ENCODE data around the gene FAM234B.
"Not testable (repeated sequence)": the region's sequence is repeated elsewhere in the genome, so short reads cannot be mapped to it uniquely, and the experiment has no call there.

The FAM234B gene

DNA sequence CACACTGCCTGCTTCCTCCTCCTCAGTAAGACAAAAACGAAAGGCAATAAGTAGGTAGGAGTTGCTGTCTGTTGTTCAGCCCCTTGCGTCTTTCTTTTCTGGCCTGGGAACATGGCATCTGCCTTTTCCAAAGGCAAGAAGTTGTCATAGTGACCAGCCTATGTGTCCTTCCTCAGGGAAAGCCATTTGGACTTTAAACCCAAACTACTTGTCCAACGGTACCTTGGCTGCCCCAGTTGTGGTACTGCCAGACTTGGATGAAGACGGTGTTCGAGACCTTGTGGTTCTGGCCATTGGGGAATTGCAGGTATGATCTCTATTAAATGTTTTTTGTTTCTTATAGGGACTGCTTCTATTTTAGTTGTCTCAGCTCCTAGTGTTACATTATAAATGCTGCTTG, 18.5 kb downstream of the FAM234B start:
- DNase-seq, result no peak

DNA sequence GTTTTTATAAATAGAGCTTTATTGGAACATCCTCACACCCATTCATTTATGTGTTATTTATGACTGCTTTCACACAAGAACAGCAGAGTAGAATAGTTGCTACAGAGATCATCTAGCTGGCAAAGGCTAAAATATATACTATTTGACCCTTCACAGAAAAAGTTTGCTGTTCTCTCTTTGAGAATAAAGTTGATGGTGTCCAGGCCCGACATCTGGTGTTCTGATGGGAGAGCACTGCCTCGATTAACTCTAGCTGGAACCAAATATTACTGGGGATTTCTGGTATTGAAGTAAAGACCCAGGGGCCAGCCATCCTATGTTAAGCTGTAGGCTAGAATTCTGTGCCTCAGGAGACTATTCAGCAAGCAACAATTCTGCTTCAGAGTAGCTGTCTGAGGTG, 21.8 kb downstream of the FAM234B start:
- no peak for DNase-seq

DNA sequence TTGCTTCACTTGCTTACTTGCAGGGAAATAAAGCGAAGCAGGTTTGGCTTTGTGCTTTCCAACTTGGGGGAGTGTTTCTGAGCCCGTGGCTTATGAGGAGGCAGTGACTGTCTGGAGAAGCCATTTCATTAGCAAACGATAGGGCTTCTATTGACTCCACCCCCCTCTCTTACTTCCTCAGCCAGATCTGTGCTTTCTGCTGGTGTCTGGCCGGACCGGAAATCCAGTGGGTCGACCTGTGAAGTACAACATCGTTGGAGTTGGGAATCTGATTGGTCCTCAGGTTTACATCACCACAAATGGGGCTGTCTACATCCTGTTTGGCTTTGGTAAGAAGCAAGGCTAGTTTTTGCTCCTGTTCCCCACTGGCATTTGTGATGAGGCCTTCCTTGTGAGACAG, 22.3 kb downstream of the FAM234B start:
- no peak for DNase-seq

DNA sequence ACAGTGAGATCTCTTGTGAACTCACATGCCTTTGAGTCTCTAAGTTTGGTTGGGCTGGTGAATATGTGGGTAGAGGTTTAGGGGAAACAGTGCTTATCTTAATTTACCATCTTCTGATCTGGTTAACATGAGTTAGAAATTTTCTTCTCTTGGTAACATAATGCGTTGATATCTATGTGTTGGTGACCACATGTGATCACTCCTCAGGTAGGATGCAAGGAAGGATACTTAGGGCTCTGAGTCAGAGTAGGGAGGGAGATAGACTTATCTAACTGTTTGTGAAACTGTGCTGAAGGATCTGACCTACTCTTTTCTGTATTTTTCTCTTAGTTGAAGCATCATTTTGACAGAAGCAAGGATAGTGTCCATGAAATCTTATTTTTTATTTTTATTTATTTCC, 23.1 kb downstream of the FAM234B start:
- DNase-seq, result no peak

DNA sequence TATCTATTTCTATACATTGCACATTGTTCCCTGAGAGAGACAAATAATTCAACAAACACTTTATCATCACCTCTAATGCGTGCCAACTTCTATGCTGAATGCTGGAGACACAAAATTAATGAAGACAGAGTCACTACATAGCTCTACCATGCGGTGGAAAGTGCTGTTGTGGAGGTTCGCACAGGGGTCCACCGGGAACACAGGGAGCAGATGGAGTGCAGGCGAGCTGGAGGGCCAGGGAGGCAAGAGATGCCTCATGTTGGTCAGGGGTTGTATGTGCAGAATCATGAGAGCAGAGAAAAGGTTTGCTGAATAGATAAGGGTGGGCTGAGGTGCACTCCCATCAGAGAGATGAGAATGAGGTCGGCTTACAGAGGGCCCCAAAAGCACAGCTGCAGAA, 25.2 kb downstream of the FAM234B start:
- DNase-seq, result no peak

DNA sequence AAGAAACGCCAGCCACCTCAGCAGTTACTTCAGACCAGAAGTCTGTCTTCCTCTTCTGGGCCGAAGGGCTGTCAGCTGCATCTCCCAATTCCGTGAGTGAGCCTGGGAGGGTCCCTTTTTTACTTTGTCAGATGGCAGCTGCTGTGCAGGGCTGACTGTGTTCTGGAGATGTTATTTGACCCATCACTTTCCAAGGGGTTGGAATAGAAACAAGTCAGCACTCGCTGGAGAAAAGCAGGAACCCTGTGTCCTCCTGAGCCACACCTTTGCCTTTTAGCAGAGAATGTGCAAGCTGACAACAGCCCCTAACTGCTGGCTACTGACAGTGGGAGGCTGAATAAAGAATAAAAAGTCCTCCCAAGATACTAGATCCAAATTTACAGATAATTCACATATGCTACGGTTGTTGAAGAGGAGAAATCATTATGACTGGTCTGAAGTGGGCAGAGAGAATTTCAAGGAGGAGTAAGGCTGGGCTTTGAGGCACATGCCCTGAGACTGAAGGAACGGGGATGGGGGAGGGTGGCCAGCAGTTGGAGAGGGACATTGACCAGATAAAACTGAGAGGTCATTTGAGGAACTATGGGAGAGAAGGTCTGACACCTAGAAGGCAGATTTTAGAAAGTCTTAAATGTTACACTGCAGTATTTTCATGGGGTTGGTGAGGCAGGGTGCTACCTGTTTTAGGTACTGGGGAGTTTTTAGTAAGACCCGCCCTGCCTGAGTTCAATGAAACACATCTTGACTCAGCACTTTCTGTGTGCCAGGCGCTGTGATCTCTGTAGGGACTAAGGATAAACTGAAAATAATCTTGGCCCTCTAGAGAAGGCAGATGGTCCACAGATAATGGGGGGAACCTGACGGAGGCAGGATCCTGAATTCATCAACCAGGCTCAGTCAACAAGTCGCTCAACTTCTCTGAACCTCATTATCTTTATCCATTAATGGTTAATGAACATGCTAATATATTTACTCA, 27.4 kb downstream of the FAM234B start:
- DNase-seq, result no peak

DNA sequence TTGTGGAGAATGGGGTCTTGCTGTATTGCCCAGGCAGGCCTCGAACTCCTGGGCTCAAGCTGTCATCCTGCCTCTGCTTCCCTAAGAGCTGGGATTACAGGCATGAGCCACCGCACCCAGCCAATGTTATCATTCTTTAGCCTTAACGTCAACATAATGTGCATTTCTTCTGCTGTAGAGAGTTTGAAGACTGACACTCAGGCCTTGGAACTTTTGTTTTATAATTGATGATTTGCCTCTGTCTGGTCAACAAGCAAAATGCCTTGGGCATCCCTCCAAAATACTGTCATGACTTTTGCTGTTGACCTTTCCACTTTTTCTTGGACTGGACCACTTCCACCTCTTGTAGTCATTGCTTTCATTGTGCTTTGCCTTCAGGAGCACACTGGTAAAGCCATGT, 29.0 kb downstream of the FAM234B start:
- no peak for DNase-seq

DNA sequence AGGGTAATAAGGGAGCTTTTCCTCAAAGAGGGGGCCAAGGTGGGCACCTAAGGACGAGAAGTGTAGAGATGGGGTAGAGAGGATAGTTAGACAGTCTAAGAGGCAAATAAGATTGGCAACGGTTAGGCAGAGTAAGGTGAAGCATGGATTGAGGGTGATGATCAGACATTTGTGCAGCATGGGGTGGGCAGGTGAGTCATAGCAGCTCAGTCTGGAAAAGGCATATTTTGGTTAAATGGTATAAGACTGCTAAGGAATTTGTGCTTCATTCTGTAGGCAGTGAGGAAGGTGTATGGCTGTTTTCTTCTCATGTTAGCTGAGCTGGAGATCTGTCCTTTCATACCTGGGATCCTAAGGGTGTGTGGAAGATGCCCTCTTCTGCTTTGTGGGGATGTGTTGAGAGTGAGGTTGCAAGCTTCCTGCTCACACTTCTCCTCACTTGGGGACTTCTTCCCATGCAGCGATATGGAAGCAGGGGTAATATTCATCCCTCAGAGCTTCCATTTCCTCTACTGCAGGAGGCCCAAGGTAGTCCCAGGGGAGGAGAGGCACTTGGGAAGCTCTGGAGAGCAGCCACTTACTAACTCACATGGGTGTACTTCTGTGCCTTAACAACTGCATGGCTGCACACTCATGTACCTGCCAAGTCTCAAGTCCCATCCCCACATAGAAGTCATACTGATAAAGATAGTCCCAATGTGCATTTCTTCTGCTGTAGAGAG, 30.4 kb downstream of the FAM234B start:
- DNase-seq, result no peak

DNA sequence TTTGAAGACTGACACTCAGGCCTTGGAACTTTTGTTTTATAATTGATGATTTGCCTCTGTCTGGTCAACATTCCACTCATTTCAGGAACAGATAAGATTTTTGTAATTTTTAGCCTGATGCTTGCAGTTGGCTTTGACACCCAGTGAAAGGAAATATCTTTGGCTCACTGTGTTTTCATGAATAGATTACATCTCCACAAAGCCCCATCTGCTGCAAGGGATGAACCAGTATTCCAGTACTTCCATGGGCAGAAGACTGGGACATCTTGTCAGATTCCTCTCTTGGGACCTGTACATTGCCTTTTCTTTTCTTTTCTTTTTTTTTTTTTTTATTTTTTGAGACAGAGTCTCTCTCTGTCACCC, 30.9 kb downstream of the FAM234B start:
- DNase-seq, result no peak

DNA sequence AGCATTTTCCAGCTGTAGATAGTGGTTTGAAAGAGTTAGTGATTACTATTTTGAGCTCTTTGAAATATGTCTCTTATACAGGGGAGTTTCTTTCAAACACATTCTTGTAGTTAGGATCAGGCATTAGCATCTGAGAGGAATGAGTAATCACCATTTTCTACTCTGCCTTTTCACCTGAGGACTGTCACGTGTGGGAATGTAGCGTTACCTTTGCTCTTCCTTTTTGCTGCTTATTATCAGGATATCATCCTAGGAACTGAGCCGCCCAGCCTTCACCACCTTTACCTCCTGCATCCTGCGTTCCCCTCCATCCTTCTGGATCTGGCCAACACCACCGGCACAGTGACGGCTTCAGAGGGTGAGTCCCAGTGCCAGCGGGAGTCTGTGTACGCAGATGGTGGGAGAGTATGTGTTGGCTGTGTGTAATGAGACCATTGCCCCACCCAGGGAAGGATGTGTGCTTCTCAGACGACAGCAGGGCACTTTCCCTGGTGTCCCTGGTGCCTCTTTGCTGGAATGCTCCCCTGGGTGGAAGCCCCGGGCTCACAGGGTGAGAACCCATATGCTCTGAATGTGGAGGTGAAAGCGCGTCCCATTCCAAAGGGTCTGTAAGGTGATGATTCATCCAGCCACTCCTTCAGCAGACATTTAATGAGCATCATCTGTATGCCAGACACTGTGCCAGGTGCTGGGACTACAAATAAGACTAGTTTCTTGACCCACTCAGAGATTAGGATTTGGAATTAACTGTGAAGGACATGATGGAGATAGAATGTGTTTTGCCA, 31.8 kb downstream of the FAM234B start:
- no peak for DNase-seq

DNA sequence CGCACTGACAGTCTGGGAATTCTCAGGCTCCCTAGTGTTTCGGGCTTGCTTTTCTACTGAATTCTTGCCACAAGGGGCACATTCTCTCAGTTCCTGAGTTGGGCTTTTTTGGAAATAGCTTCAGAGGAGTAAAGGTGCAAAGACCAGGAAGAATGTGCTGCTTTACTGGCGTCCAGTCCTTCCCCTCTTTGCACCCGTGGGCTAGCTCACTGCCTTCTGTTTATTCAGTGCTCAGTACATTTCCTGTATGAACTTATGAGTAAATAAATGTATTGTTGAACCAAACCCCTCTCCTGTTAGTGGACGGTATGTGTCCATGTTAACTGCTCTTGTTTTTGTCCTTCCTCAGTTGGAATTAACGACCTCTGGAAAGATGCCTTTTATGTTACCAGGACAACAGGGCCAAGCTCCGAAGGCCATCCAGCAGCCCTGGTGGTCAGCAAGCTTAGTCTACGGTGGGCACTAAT, 35.3 kb downstream of the FAM234B start:
- no peak for DNase-seq

DNA sequence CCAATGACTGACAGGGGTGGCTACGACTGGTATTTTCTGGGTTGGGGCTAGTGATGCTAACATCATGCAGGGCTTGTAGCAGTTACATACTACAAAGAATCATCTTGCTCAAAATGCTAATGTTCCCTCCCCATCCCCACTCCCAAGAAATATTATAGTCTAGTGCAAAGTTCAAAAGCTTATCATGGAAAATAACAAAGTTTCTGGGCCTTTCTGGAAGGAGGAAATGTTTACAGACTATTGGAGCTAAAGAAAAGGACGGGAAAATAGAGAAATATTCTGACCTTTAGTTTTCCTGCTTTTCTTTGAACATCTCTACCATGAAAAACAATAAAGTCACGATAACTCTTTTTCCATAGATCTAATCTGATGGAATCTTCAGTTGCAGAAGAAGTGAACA, 36.1 kb downstream of the FAM234B start:
- DNase-seq, result no peak

DNA sequence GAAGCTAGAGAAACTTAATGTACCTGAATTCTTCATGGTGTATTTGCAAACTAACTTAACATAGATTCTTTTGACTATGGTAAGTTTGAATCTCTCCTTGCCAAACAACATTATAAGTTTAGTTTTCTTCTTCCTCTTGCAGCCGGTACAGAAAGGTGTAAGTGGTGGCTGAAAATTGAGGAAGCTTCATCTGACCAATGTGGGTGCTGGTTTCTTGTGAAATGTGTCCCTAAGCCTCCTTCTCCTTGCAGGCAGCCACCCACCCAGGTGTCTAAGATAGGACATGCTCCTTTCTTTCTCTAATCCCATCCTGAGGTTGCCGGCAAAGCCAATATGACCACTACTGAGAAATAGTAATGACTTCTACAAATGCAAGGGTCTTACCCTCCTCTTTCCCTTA, 38.7 kb downstream of the FAM234B start:
- no peak for DNase-seq

DNA sequence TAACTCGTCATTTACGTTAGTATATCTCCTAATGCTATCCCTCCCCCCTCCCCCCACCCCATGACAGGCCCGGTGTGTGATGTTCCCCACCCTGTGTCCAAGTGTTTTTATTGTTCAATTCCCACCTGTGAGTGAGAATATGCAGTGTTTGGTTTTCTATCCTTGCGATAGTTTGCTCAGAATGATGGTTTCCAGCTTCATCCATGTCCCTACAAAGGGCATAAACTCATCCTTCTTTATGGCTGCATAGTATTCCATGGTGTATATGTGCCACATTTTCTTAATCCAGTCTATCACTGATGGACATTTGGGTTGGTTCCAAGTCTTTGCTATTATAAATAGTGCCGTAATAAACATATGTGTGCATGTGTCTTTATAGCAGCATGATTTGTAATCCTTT, 39.5 kb downstream of the FAM234B start:
- DNase-seq, result not testable (repeated sequence)

DNA sequence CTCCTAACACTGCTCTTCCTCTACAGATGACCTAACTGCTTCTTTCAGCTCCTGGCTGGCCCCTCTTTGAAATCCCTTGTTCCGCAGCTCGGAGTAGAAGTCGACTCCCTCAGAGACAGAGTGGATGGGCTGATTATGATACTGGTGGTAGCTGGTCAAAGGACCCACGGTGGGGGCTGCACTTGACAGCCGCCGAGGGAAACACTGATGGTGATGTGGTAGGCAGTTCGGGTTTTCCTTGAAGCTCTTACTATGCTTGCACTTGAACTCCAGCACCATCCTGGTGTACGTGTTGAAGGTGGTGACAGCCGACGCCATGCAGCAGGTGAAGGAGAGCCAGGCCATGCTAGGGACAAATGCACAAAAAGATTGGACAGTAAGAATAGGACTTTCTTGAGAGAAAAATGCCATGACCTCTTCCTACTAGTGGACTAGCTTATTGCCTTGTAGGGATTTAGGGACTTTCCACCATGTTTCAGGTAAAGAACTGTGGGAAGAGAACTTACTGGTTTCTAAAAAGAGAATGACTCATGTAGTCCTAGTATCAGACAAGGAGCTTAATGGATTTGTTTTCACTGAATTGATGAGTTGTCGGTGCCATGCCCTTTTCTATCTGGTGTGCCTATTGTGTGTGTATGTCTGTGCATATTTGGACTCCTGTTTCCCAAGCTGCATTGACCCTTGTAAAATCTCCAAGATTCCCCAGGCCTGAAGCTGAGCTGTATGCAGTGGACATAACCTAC, 40.9 kb downstream of the FAM234B start:
- DNase-seq, result no peak

DNA sequence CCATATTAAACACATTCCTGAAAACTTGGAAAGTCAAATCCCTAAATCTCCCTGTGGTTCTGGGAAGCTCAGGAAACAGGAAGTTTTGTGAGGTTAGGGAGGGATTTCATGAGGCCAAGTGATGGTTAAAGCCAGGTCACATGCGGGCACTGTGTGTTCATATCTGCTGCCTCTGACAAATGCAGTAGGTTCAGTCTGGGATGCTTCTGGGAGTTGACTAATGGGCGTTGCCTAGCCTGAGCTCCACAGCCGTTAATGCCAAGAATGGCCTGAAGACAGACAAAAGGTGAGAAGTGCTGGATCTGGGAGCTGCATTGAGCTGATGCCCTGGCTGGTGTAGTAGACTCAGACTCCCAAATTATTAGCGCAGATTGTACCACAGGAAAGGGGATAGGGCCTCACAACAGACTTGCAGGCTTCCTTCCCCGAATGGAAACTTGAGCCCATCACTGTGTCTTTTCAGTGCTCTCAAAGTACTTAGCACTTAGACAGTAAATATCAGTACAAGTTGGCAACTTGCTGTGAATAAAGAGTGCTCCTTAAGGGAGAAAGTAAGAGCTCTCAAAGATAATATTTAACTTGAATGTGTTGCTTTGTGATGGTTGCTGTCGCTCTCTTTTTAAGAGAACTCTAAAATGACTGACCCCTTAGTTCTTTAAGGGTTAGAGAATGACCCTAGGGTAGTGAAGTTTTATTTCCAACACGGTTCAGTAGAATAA, 41.9 kb downstream of the FAM234B start:
- DNase-seq, result no peak

DNA sequence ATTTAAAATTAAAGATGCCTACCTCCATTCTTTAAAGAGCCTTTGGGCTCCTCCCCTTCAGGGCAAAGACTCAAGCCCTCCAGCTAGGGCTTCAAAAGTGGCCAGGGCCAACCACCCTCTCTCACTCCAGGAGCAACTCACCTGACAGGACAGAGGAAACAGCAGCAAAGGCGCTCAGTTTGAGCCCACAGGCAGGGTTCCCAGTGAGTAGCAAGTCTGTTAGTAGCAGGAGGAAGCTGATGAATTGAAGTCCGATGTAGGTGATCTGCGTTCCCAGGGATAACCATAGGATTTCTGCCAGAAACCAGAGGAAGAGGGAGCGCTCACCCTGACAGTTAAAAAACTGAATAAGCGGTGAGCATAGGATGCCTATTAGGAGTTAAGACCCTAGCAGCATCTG, 43.6 kb downstream of the FAM234B start:
- DNase-seq, result no peak

DNA sequence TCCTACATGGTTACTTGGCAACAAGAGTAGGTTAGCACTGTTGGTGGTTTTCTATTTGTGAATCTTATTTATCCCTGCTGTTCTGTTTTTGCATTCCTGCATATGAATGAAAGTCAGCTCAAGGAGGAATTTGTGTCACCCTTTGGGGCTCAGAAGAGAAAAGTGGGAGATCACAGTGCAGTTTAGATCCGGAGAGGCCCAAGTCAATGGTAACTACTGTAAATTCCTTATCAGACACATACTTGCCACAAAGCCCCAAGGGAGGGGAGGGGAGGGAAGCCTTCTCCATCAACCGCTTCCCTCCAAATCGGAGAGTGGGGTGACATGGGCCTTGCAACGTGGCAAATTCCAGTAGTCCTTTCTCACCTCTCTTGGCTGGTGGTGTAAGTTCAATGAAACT, 44.3 kb downstream of the FAM234B start:
- no peak for DNase-seq

DNA sequence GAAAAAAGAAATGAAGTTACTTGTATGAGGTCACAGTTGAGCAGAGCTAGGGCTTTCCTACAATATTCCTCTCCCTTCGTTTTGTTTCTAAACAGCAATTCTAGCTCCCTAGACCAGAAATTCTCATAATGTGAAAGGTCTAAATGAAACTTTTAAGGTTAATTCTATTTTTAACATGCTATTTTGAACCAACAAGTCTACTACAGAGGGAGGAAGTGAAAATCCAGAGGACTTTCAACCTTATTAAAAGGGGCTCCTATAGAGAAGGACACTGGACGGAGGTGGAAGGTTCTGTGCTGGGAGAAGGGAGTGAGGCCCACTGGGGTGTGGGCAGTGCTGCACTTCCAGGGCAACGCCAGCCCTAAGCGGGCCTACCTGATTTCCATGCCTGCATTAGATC, 45.9 kb downstream of the FAM234B start:
- no peak for DNase-seq

DNA sequence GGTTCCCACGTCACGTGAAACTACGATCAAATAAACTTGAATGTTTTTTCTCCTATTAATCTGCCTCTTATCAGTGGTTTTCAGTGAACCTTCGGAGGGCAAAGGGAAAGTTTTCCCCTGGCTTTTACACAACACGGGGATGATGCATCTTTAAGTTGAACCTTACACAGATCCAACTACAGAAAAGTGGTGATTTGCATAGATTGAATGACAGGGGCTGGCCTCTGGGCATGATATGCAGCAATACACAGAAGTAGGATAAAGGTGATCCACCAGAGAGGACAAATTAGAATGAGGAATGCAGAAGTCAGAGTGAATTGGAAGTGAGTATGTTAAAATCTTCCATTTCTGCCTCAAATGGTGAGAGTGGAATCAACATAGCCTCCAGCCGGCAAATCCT, 47.7 kb downstream of the FAM234B start:
- no peak for DNase-seq

DNA sequence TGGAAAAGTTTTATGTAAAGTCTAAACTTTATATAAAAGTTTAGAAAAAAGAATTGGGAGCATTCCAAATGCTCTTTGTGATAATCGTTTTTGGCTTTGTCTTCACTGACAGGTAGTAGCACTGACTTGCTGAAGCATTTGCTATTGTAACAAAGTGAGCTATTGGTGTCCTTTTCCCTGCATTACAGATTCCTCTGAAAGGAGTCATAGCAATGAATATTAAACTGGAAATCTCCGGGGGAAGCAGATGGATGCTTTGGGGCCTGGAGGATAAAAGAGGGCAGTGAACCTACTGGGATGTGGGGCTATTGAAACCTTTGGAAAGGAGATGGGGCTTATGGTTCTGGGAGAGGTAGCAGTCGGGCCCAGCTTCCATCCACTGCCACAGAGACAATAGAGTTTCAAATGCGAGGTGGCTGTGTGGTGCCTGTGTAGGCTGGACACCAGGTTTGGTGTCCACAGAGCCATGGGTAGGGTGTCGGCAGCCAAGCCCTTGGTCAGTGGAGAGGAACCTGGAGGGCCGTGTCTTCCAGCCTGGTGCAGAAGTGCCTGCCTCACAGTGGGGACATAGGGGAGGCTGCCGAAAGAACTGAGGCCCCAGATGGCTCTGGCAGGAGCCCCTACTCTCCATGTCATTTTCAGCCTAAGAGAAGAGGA, 49.1 kb downstream of the FAM234B start:
- DNase-seq, result no peak

DNA sequence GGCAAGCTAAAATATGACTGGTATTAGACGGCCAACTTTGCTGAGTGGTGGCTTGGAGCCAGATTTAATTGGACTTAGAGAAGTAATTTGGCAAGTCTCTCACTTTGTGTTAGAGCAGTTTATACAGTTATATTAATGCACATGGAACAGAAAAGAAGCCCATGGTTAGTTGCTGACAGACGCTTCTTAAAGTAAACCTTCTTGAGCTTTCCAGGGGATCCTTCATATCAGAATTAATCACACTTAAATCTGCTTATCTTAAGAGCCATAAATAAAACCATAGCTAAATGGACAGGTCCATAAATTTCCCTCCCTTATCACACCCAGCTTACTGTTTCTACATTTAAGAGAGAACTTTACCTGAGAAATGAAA, 49.7 kb downstream of the FAM234B start:
- no peak for DNase-seq
